ENCODE data around the gene DDR1.
"Not testable (repeated sequence)": the region's sequence is repeated elsewhere in the genome, so short reads cannot be mapped to it uniquely, and the experiment has no call there.

Gene DDR1

DNA sequence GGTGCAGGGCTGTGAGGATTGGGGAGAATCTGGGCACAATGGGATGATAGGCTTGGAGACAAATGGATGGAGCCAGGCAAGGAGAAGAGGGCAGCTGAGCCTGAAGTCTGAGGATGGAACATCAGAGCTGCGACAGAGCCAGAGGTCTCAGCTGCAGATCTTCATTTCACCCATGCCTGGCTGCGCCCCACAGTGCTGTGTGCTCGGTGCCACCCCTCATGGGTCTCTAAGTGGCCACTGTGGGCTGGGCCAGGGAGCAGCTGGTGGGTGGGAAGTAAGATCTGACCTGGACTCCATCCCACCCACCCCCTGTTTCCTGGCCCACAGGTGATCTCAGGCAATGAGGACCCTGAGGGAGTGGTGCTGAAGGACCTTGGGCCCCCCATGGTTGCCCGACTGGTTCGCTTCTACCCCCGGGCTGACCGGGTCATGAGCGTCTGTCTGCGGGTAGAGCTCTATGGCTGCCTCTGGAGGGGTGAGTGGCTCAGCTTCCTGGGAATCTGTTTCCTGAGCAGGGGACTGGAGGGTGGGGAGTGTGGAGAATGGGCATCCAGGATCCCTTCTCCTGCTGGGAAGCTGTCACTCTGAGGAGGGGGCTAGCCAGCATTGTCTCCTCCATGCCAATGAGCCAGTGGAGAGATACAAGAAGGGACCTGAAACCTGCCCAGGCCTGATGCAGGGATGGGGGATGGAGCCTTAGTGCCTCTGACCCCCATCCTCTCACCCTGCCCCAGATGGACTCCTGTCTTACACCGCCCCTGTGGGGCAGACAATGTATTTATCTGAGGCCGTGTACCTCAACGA, 6.5 kb downstream of the DDR1 start:
- in situ Hi-C loops (cut with MboI; ENCODE audit: low sequenced_read_pairs) = no loop called here

DNA sequence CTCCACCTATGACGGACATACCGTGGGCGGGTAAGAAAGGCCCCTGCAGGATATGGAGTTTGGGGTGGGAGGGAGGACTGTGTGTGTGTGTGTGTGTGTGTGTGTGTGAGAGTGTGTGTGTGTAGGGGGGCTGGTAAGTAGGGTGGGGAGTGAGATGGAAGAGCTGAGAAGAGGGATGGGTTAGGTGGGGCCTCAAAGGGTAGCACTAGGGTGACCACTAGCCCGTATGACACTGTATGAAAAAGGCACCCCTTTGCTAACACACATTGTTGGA, 7.1 kb downstream of the DDR1 start:
- in situ Hi-C loops (cut with MboI; ENCODE audit: low sequenced_read_pairs) = no loop called here

DNA sequence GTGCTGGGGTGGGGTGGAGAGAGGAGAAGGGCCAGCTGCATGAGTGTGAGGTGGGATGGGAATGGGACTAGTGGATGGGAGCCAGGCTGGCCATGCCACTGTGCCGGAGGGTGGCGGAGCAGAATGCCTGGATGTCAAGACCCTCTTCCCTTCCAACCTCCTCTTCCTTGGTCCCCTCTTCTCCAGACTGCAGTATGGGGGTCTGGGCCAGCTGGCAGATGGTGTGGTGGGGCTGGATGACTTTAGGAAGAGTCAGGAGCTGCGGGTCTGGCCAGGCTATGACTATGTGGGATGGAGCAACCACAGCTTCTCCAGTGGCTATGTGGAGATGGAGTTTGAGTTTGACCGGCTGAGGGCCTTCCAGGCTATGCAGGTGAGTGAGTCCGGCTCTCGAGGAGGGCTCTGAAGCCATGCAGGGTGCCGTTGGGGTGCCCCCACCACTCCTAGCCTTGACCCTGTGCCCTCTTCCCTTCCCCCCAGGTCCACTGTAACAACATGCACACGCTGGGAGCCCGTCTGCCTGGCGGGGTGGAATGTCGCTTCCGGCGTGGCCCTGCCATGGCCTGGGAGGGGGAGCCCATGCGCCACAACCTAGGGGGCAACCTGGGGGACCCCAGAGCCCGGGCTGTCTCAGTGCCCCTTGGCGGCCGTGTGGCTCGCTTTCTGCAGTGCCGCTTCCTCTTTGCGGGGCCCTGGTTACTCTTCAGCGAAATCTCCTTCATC, 7.7 kb downstream of the DDR1 start:
- in situ Hi-C loops (cut with MboI; ENCODE audit: low sequenced_read_pairs) = no loop called here

DNA sequence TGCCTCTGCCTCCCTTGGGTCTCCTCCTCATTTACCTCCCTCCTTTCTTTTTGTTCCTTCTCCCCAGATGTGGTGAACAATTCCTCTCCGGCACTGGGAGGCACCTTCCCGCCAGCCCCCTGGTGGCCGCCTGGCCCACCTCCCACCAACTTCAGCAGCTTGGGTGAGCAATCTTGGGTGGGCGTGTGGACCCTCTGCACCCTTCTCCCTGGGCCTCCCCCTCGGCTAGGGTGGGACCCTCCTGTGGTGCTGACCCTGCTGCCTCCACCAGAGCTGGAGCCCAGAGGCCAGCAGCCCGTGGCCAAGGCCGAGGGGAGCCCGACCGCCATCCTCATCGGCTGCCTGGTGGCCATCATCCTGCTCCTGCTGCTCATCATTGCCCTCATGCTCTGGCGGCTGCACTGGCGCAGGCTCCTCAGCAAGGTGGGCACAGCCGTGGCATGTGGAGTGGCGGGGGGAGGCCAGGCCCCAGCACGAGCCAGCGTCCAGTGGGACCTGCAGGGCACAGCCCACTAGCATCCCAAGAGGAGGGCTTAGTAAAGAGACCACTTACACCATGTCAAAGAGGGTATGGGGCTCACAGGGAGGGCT, 8.8 kb downstream of the DDR1 start:
- in situ Hi-C loops (cut with MboI; ENCODE audit: low sequenced_read_pairs) = no loop called here

DNA sequence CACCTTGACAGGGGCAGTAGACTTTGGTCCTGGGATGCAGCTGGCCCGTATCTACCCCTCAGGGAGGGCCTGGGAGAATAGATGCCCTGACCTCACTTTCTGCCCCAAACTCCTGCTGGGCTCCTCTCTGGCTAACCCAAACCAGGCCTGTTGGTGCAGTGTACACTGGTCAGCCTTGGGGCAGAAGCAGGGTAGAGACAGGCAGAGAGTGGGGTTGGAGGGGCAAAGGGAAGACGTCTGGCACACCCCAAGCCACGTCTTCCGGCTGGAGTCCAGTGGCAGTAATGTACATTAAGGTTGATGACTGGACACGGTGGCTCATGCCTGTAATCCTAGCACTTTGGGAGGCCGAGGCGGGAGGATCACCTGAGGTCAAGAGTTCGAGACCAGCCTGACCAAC, 9.3 kb downstream of the DDR1 start:
- in situ Hi-C loops (cut with MboI; ENCODE audit: low sequenced_read_pairs) = no loop called here

DNA sequence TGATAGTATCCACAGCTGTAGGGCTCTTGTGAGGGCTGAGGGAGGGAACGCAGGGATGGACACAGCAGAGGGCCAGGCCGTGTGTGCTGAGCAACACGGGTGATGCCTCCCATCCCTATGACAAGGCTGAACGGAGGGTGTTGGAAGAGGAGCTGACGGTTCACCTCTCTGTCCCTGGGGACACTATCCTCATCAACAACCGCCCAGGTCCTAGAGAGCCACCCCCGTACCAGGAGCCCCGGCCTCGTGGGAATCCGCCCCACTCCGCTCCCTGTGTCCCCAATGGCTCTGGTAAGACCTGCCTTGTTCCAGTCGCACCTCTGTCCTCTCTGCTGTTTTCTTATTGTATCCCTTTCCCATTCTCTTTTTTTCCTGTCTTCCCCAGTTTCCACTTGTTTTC, 10.1 kb downstream of the DDR1 start:
- in situ Hi-C loops (cut with MboI; ENCODE audit: low sequenced_read_pairs) = no loop called here

DNA sequence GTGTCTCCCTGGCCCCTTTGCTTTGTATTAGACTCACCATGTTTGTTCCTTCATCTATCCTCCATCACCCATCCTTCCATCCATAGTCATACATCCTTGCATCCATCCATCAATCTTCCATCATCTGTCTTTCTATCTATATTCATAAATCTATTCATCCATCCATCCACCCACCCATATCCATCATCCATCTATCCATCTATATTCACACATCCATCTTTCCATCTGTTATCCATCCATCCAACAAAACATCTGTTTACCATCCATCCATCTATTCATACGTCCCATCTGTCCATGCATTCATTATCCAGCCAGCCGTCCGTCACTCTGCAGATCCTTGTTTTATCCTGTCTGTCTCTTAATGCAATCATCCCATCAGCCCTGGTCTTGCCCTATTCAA, 10.6 kb downstream of the DDR1 start:
- in situ Hi-C loops (cut with MboI; ENCODE audit: low sequenced_read_pairs) = no loop called here

DNA sequence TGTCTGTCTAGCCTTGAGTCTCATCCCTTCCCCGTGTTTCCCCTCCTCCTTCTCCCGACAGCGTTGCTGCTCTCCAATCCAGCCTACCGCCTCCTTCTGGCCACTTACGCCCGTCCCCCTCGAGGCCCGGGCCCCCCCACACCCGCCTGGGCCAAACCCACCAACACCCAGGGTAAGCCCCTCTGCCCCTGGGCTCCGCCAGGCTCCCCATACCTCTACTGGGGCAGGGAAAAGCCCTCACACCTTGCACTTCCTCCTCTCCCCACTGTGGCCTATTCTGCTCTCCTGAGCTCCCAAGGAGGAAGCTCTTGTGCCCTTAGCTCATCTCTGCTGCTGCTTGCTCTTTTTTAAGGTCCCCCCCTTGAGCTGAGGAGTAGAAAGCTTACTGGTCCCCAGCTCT, 11.0 kb downstream of the DDR1 start:
- in situ Hi-C loops (cut with MboI; ENCODE audit: low sequenced_read_pairs) = no loop called here

DNA sequence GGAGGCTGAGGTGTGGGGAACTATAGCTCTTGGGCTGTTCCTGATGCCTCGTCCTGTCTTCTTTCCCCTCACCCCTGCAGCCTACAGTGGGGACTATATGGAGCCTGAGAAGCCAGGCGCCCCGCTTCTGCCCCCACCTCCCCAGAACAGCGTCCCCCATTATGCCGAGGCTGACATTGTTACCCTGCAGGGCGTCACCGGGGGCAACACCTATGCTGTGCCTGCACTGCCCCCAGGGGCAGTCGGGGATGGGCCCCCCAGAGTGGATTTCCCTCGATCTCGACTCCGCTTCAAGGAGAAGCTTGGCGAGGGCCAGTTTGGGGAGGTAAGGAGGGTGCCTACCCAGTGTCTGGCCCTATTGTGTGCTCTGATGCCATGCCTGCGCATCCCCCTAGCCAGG, 12.2 kb downstream of the DDR1 start:
- in situ Hi-C loops (cut with MboI; ENCODE audit: low sequenced_read_pairs) = no loop called here

DNA sequence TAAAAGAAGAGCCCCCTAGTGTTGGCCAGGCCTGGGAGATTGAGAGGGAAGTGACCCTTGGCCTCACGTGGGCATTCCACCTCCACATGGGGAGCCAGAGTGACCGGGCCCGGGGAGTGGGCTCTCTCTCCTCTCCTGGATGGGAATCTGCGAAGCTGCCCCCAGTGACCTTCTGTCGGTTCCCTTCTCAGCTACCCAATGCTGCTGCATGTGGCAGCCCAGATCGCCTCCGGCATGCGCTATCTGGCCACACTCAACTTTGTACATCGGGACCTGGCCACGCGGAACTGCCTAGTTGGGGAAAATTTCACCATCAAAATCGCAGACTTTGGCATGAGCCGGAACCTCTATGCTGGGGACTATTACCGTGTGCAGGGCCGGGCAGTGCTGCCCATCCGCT, 13.6 kb downstream of the DDR1 start:
- in situ Hi-C loops (cut with MboI; ENCODE audit: low sequenced_read_pairs) = no loop called here

DNA sequence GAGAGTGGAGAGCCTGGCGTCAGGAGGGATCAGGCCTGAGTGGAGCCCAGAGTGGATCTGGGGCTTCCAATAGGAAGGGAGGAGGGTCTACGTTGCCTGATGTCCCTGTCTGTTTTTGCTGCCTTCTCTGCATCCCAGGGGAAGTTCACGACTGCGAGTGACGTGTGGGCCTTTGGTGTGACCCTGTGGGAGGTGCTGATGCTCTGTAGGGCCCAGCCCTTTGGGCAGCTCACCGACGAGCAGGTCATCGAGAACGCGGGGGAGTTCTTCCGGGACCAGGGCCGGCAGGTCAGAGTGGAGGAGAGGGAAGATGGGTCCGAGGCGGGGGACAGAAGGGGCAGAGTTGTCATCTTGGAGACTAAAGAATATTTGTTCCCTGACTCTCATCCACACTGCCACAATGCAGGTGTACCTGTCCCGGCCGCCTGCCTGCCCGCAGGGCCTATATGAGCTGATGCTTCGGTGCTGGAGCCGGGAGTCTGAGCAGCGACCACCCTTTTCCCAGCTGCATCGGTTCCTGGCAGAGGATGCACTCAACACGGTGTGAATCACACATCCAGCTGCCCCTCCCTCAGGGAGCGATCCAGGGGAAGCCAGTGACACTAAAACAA, 14.5 kb downstream of the DDR1 start:
- in situ Hi-C loops (cut with MboI; ENCODE audit: low sequenced_read_pairs) = no loop called here

DNA sequence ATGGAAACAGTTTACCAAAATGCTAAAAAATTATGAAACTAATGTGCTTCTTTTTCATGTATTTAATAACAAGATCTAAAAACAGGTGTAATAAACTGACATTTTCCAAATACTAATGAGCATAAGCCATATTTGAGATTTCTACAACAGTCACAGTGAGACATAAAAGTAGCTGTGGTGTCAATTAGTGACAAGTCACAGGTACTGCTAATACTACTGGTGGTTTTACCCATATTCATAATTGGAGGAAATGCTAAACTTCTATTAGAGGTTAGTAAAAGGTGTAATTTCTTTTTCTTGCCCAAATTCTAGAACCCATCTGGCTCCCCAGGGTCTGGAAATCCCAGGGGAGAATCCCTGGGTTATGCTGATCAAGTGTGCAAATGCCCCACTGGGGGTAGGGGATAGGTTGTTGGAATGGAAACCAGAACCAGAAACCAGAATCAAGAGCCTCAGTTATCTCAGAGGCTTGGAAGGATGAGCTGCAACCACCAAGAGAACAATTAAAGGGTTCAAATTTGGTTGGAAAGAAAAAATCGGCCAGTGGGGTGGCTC, 16.6 kb downstream of the DDR1 start:
- in situ Hi-C loops (cut with MboI; ENCODE audit: low sequenced_read_pairs) = no loop called here

DNA sequence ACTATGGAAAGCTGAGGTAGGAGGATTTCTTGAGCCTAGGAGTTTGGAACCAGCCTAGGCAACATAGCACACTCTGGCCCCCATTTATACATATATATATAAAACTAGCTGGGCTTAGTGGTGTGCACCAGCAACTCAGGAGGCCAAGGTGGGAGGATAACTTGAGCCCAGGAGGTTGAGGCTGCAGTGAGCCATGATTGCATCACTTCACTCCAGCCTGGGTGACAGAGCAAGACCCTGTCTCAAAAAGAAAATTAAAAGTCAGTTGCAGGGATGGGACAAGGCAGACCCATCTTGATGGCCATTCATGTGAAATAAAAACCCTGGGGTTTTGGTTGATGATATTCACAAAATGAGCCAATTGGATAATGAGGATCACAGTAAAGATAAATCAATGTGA, 17.1 kb downstream of the DDR1 start:
- in situ Hi-C loops (cut with MboI; ENCODE audit: low sequenced_read_pairs) = no loop called here

DNA sequence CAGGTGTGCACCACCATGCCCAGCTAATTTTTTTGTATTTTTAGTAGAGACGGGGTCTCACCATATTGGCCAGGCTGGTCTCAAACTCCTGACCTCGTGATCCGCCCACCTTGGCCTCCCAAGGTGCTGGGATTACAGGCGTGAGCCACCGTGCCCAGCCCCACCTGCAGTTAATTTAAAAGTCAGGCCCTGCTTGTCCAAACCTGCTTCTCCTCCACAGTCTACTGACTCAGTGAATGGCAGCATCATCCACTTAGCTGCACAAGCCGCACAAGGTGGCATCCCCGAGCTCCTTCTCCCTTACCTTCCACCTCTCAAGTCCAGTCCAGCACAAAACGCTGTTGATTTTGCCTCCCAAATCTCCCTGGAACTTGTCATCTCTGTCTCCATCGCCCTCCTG, 17.9 kb downstream of the DDR1 start:
- in situ Hi-C loops (cut with MboI; ENCODE audit: low sequenced_read_pairs) = not testable (repeated sequence)

DNA sequence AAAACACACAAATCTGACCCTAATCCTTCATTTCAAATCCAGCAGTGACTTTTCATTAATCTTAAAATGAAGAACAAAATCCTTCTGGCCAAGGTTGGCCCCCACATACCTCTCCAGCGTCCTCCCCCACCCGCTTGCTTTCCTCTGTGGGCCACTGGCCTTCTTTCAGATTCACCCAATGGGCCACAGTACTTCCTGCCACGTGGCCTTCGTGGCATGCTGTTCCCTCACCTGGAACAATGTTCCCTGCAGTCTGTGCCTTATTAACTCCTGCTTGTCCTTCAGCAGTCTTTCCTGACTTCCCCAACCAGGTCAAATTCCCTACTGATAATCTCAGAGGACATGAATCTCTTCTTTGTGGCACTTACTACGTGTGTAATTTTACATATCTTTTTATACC, 18.4 kb downstream of the DDR1 start:
- in situ Hi-C loops (cut with MboI; ENCODE audit: low sequenced_read_pairs) = no loop called here

DNA sequence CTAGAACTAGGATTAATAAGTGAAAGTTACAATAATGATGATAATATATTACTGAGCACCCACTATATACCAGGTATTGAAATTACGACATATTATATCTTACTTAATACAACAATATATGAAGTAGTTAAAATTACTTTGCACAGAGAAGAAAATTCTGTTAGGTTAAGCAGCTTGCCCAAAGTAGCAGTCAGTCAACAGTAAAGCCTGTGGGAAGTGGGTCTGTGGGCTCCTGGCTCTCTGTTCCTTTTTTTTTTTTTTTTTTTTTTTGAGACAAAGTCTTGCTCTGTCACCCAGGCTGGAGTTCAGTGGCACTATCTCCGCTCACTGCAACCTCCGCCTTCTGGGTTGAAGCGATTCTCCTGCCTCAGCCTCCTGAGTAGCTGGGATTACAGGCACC, 18.9 kb downstream of the DDR1 start:
- in situ Hi-C loops (cut with MboI; ENCODE audit: low sequenced_read_pairs) = no loop called here

DNA sequence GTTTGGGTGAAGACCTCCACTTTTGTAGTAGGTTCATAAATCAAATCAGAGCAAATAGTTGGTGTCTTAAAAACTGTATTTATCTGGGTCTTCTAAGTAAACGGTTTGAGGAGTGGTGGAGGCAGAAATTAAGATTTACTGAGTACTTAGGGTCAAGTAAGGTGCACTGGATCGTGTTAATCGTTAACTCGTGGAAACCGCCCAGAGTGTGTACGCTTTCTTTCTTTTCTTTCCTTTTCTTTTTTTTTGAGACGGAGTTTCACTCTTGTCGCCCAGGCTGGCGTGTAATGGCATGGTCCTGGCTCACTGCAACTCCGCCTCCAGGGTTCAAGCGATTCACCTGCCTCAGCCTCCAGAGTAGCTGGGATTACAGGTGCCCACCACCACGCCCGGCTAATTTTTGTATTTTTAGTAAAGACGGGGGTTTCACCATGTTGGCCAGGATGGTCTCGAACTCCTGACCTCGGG, 23.0 kb downstream of the DDR1 start:
- in situ Hi-C loops (cut with MboI; ENCODE audit: low sequenced_read_pairs) = not testable (repeated sequence)

DNA sequence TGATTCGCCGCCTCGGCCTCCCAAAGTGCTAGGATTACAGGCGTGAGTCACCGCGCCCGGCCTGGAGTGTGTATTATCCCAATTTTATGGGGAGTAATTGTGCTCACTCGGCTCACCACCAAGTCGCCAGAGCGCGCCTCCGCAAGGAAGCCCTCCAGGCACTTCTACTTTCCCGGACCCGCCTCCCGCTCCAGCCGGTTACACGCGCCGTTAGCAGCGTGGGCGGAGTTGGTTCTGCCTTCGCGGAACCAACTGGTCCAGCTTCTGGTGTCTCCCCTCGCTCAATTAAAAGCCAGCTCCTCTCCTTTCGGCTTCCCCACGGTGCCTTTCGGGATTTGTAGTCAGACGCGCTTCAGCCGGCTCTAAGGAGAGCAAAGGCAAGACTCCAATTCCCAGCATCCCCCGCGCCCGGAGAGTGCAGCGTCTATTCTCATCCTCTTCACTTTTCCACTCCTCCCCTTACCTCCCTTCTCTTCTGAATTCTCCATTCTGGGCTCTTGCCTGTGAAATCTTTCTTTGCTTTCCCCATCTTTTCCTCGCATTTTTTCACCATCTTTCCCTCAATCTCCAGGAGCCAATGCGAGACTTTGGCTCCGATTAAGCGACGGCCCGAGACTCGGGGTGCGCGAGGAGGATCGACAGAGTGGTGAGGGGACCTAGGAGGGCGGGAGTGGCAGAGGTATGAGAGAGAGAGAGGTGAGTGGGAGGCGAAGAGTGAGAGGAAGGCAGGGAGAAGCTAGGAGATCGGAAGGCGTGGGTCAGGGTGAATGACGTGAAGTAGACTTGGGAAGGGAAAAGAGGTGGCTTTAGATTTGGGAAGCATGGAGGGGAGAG, 23.7 kb downstream of the DDR1 start, which contains the start of gene GTF2H4:
GTF2H4 (plus strand) TSS at position 450 of the 834 bp plus-strand sequence.
- in situ Hi-C loops (cut with MboI; ENCODE audit: low sequenced_read_pairs) = no loop called here

DNA sequence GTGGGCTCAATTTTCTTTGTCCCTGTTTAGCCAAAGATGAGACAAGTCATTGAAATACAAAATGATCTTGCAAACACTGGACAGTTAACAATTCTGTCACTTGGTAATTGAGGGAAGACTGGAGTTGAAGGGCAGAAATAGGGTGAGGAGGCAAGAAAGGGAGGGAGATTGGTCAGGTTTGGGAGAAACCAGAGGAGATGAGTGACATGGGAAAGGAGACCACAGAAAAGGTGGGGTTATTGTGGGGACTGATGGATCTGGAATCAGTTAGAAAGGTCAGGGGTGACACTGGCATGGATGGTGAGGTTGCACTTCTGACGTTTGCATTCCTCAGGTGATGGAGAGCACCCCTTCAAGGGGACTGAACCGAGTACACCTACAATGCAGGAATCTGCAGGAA, 24.4 kb downstream of the DDR1 start:
- in situ Hi-C loops (cut with MboI; ENCODE audit: low sequenced_read_pairs) = no loop called here

DNA sequence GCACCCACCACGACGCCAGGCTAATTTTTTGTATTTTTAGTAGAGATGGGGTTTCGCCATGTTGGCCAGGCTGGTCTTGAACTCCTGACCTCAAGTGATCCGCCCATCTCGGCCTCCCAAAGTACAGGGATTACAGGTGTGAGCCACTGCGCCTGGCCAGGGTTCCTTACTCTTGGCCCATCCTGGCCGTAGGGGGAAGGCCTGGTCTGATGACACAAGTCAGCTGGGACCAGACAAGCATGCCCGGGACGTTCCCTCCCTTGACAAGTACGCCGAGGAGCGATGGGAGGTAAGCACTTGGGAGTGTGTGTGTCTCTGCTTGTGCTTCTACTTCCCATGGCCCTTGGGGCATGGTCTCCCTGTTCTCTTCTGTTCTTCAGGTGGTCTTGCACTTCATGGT, 26.2 kb downstream of the DDR1 start:
- in situ Hi-C loops (cut with MboI; ENCODE audit: low sequenced_read_pairs) = not testable (repeated sequence)
